Occipital lobe (tissue), 2 donors: Measurements from ENCODE around the gene SNX21. TPM values are rescaled to one million over a fixed set of nuclear protein-coding genes. Genes with fewer than 3 reads are reported as not detected.
"Not testable (repeated sequence)": the region's sequence is repeated elsewhere in the genome, so short reads cannot be mapped to it uniquely, and the experiment has no call there.

Experiments
- DNase-seq: peaks from one replicate; lab custom pipeline; 2025; lab: John Stamatoyannopoulos, UW
- total RNA-seq: library from RNA; depleted of rRNA; stranded (reverse); fragments of >200 nt; gene quantifications from one replicate; pipeline ENCODE4 v1.2.3, GENCODE V29; 2014

SNX21 gene
- total RNA-seq, 1 donor from 2014 or later: 22.8 TPM

DNA sequence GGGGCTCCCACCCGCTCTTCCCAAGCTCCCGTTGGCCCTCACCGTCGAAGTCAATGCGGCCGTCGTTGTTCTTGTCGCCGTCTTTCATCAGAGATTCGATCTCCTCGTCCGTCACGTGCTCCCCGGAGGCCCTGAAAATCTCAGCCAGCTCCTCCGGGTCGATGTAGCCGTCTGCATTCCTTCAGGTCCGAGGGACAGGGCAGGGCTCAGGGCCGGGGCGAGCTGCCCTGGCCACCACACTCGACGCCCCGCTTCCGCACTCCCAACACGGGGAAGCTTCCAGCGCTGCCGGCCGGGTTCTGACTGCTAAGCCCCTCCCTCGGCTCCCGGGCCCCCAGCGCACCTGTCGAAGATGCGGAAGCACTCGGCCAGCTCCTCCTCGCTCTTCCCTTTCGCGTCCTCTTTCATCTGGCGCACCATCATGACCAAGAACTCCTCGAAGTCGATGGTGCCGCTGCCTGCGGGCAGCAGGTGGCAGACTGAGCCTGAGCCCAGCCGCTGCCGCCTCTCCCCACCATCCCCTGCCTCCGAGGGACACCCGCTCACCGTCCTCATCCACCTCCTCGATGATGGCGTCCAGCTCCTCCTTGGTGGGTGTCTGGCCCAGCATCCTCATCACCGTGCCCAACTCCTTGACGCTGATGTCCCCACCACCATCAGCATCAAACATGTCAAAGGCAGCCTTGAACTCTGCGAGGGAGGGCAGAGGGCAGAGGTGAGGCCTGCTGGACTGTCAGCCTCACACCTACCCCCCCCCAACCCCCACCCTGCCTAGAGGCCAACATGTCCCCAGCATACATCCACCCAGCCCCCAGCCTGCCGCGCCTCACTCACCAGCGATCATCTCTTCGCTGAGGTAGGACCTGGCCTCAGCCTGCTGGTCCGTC, 9.4 kb upstream of the SNX21 start:
- no peak for DNase-seq

DNA sequence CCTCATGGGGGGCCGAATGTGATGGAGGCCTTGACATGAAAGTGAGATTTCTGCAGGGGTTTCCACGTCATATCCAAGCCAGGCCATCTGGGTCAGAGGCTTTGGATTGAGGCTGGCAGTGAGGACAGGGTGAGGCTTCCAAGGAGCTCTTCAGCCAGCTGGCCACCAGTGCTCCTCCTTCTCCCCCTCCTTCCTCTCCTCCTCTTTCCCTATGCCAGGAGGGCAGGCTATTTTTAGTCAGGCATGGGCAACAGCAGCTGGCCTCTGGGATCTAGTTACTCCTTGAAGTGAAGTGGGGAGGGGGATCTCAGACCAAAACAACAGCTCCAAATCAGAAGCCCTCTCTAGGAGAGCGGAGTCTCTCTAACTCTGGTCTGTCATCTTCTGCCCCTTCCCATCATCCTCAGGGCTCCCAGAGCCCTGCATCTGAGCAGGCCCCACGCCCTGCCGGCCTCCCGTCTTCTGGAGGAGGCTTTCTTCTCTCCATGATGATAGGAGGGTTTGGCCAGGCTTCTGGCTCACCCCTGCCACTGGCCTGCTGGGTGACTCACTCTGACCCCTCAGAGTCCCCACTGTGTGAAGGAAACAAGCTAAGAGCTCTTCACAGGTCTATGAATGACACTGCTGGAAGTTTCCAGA, 7.1 kb upstream of the SNX21 start:
- no peak for DNase-seq

DNA sequence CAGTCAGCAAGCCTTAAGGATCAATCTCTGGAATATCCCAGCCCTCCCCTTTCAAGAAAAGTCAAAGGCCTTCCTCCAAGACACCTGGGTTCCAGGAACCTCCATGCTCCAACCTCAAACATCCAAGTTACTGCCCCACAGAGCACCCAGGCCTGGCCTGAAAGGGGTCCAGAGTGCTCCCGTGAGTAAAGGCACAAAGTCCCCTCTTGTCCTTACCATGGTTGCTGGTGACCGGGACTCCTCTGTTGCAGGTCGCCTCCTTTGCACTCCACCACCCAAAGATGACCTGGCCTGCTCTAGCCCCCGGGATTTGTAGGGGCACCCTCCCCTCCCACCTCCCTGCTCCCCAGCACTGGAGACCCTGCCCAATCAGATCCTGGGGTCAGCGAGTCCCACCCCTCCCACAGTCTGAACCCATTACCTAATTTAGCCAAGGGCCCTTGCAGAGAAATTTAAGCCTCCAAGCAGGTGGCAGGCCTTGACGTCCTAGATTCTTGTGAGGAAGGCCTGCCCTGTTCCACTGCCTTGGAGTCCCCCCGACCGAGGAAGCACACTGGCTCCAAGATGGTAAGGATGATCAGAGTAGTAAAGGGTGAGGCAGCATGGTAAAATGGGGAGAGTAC, 6.5 kb upstream of the SNX21 start, which contains the start of gene TNNC2:
Gene TNNC2 (minus strand): TSS at position 283 of the 623 bp plus-strand sequence. CDS start 64 bp downstream, at position 219.
- no peak for DNase-seq

DNA sequence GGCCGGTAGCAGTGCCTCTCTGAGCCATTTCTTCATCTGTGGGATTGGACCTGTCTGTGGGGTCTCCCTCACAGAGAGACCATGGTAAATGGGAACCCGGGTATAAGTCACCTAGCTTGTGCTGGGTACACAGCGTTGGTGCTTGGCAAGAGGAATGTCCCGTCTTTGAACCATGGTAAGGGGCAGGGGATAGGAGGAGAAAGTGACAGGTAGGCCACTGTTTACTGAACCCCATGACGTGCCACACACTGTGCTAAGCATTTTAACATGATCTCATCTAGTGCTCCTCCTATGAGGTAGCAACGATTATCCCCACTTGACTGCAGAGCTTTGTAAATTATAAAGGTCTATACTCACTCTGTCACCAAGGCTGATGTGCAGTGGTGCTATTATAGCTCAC, 5.9 kb upstream of the SNX21 start:
- no peak for DNase-seq

DNA sequence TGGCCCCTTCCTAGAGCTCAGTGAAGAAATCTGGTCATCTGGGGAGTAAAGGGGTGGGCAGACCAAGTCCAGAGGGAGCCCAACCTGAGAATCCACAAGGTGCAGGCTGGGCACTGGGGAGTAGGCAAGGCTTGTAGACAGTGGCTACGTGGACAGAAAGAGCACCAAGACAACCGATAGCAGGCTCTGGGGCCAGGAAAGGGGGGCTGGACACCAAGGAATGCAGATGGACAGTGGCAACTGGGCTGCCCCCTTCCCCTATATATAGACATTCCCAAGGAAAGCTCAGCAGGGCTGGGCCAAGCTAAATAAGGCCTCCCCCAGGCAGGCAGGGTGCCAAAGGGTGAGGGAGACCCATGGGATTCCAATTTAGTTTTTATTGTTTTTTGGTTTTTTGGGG, 5.0 kb upstream of the SNX21 start:
- no peak for DNase-seq

DNA sequence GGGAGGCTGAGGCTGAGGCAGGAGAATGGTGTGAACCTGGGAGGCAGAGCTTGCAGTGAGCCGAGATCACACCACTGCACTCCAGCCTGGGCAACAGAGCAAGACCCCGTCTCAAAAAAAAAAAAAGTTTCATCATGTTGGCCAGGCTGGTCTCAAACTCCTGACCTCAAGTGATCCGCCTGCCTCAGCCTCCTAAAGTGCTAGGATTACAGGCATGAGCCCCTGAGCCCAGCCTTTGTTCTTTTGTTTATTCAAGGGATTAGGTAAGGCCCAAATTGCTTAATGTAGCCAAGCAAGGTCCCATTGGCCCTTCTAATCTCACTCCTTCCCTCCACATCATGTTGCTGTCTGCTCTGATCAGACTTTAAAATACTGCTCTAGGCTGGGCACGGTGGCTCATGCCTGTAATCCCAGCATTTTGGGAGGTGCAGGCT, 3.9 kb upstream of the SNX21 start:
- not testable (repeated sequence) for DNase-seq

DNA sequence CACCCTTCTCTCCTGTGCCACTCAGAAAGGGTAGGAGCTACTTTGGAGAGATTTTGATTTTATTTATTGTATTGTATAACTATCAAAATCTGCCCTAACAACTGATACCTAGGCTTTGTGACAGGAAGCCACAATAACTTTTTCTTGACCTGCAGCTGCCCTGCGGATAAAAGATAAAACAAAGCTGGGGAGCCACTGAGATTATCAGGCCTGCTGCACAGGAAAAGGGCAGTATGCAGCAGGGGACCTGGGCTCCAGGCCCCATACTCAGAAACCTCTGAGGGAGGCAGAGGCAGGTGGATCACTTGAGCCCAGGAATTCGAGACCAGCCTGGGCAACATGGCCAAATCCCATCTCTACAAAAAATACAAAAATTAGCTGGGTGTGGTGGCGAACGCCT, 980 bp upstream of the SNX21 start:
- DNase-seq: no peak

DNA sequence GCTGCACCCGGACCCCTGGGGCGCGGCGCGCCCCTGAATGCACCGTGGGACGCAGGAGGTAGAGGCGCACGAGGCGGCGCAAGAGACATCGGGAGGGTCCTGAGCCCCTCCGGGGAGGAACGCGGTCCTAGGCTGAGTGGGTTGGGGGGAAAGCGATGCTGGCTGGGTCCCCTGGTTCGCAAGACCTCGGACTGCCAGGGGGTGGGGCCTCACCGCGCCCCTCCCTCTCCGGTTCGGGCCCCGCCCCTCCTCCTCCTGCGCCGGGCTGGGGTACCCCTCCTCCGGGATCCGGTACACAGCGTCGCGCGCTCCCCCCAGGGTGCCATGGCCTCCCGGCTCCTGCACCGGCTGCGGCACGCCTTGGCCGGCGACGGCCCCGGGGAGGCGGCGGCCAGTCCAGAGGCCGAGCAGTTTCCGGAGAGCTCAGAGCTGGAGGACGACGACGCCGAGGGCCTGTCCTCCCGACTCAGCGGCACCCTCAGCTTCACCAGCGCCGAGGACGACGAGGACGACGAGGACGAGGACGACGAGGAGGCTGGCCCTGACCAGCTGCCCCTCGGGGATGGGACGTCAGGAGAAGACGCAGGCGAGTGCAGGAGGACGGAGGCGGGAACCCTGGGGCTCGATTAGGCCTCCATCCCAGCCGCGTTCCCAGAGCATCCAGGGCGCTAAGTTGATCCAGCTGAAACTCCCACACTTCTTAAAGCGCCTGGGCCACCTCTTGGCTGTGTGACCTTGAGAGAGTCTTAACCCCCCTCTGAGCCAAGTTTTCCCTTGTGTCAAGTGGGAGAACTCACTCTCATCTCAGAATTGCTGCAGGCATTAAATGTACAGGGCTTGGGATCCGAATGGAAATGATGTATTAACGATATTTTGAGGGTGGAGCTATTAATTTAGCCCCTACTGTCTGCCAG, 541 bp downstream of the SNX21 start:
- DNase-seq: peak; percentile 39

DNA sequence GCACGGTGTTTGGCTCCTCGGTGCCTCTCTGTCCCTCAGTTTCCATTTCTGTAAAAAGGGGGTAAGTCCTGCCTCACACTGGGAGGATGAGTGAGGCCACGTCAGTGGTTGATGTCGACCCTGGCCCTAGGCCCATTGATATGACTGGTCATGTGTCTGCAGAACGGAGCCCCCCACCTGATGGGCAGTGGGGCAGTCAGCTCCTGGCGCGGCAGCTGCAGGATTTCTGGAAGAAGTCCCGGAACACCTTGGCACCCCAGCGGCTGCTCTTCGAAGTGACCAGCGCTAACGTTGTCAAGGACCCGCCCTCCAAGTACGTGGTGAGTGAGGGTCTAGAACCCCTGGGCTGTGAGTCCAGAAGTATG, 1.2 kb downstream of the SNX21 start:
- DNase-seq: no peak

DNA sequence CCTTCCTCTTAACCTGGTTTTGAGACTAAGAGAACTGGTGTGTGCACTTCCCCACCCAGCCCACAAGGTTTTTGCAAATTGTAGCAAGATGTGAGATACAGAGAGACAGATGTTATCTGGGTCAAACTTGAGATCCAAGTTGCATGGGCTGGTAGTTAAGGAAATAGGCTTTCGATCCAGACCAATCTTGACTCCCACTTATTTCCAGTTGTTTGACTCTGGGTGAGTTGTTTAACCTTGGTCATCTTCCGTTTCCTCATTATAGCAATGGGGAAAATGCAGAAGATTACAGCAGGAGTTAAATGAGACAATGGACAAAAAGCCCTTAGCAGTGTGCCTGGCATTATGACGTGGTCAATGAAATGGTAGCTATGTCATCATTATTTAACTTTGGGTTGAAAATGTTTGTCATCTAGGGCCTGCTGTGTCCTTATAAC, 1.7 kb downstream of the SNX21 start:
- DNase-seq: no peak

DNA sequence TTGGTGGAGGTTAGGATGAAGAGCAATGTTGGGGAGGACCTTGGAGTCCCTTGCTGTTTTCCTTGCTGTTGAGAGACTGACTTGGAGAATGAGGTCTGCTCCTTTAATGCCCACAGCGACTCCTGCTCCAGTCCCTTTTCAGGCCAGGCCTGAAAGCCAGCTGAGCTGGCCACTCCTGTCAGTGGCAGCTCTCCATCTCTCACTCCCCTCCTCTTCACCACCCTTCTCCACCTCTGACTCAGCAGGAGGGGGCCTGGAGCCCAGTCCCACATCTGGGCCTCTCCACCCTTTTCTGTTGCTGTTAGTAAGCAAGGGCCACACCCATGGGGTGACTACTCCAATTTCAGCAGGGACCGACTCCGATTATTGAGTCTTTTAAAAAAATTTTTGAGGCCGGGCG, 2.2 kb downstream of the SNX21 start:
- no peak for DNase-seq

DNA sequence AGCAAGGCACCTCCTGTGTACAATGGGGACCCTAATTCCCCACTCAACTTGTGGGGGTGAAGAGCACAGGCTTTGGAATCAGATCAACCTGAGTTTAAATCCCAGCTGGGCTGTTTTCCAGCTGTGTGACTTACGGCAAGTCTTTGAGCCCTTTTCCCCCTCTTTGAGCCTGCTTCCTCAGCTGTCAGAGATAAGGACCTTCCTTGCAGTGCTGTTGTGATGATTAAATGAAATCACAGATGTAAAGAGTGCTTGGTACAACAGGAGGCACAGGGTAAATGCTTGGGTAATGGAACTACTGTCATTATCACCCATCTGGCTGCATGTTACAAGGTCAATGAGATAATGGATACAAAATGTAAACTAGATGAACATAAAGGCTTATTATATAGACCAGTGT, 3.2 kb downstream of the SNX21 start:
- DNase-seq: no peak

DNA sequence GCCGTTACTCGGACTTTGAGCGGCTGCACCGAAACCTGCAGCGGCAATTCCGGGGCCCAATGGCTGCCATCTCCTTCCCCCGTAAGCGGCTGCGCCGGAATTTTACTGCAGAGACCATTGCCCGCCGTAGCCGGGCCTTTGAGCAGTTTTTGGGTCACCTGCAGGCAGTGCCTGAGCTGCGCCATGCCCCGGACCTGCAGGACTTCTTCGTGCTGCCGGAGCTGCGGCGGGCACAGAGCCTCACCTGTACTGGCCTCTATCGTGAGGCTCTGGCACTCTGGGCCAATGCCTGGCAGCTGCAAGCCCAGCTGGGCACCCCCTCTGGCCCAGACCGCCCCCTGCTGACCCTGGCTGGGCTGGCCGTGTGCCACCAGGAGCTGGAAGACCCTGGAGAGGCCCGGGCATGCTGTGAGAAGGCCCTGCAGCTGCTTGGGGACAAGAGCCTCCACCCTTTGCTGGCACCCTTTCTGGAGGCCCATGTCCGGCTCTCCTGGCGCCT, 7.2 kb downstream of the SNX21 start:
- no peak for DNase-seq

DNA sequence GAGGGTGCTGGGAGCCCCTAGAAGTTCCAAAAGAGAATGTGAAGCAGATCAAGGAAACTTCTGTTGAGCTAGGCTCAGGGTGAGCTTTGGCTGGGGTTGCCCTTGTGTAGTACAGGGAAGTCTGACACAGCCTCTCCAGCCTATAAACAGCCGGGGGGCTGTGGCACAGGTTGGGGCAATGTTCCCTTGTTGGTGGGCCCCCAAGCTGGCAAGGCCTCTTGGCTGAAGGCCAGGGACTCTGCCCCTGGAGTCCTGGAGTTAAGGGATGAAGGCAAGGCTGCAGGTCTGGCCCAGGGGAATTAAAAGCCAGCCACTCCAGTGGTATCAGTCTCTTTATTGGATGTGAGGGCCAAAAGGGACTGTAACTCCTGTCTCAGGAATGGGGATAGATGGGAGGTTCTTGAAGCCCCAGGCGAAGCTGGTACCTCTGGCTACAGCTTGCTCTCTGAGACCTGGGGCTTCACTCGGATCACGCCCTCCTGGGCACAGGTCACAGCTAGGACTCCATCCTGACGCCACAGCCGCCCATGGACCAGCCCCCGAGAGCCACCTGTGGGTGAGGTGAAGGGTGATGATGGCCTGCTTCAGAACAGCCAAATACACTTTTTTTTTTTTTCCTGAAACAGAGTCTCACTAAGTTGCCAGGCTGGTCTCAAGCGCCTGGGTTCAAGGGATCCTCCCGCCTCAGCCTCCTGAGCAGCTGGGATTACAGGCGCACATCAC, 8.0 kb downstream of the SNX21 start:
- no peak for DNase-seq

DNA sequence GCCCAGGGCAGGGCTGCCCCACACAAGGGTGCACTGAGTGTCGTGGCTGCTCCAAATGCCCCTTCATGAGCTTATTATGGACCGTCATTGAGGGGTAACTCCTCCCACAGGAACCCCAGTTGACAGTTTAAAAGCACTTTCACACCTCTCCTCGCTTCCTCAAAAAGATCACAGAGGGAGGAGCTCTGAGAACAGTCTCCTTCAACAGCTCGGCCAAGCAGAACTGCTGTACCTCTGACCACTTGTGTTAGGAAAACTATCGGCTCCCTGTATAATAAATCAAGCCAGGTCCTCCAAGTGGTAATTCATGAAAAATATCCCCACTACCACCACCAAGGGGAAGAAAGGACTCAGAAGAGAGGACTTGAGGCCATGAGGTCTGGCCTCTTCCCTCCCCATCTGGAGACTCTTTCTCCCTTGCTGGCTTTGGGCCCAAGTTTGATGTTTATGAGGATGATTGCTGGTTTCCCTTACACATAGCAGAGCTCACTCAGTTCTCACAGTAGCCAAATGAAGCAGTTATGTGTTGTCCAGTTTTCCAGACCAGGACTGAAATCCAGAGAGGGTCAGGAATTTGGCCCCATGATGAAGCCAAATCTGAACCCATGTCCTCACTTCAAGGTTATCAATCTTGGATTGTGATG, 8.7 kb downstream of the SNX21 start:
- no peak for DNase-seq

DNA sequence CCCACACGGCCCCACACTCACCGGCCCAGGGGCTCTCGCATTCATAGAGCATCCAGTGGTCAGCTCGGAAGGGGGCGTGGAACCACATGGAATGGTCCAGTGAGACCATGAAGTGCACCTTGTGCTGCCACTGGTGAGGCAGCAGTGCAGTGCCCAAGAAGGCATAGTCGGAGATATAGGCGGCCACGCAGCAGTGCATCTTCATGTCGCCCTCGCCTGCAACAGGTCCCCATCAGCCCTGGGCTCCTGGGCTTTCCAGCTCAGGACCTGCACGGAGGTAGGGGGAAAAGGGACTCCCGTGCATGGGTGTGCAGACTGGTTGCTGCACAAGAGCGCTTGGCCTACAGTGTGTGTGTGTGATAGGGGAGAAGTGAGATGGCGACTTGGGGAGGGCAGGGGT, 9.9 kb downstream of the SNX21 start:
- no peak for DNase-seq

DNA sequence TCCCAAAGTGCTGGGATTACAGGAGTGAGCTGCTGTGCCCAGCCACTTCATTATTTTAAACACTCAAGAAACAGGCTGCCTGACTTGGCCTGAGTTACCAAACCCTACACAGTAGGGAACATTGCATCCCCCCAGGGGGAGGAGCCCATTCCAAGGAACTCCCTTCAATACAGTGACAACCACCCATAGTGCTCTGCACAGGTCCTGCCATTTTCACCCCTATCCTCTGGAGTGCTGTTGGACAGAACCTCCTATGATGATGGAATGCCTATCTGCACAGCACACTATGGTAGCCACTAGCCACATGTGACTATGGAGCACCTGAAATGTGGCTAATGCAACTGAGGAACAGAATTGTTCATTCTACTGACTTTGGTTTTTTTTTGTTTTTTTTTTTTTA, 11.9 kb downstream of the SNX21 start:
- DNase-seq: no peak

DNA sequence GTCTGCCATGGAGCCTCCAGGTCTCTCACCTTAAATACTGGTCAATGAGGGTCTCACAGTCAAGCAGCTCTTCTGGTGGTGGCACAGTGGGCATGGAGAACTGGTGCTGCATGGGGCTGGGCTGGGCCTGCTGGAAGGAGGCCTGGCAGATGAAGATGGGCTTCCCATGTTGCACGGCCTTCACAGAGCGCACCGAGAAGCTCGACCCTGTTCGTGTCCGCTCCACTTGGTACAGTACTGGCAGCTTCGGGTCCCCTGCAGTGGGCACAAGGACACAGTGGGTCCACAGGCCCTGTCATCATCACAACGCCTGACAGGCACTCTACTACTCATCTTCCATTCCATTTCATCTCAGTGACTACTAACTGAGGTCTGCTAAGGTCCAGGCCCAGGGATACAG, 14.8 kb downstream of the SNX21 start:
- no peak for DNase-seq

DNA sequence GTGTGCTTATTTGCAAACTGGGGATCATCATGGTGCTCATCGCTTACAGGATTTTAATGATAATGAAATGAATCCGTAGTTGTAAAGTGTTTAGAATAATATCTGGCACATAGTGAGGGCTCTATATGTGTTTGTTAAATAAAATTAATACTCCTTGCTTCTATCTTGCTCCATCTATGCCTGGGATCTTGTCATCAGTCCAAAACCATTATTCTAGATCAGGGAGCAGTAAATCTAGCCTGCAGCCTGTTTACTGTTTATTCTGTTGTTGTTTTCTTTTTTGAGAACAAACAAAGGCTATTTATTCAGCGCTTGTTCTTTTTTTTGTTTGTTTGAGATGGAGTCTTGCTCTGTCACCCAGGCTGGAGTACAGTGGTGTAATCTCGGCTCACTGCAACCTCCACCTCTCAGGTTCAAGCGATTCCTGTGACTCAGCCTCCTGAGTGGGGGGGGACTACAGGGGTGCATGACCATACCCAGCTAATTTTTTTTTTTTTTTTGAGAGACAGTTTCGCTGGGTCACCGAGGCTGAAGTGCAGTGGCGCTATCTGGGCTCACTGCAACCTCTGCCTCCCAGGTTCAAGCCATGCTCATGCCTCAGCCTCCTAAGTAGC, 15.5 kb downstream of the SNX21 start:
- no peak for DNase-seq

DNA sequence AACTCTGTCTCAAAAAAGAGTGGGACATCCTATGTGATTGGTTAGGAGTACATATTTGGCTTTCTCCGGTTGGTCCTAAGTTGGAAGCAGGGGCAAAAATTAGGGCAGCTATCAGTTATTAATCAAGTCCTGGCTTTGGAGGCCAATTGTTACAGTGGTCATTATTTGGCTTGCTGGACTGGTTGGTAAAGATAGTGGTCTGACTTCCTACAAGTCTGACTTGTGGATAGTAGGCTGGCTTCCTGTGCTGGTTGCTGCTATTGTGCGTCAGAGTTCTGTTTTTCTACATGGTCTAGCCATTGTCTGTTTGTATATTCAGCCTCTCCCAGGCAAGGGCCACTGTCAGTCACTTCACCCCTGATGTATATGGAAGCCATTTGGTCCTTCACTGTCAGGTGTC, 16.6 kb downstream of the SNX21 start:
- DNase-seq: no peak
